Measurements from ENCODE around the gene HLA-DPB1. TPM values are rescaled to one million over a fixed set of nuclear protein-coding genes. Genes with fewer than 3 reads are reported as not detected.

The HLA-DPB1 gene
- total RNA-seq, 3 donors from 2014 or later, result 56.5 to 80.3 (median 58.2) TPM

DNA sequence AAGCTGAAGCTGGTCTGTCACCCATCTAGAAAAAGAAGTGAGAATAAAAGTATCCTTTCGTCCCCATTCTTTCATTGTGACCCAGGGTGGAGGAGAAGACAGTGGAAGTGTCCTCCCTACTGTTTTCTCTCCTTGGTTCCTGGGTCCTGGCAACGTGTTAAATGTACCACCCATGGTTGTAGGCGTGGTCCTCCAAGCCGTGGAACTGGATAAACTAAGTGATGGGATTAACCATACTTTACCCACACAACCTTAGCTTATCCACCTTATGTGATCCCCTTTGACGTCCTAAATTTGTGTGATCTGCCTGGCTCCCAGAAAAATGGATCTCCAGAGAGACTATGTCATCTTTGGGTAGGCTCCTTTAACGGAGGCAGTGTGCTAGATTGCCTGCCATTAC lies 47.4 kb downstream of the HLA-DPB1 start:
- intact Hi-C loops (cut with DNase I; ENCODE audit: low total_unique reads), result no loop called here
- no peak for DNase-seq (ENCODE audit: low spot score in 2 of 2)
- H3K4me3 ChIP-seq, result no peak overlapping the region
- H3K27me3 ChIP-seq, result no peaks in the 10 kb centered on the region
- TF ChIP-seq POLR2A (IDR thresholded peaks at IDR 0.05), result no peak
- TF ChIP-seq, protein P1, sequence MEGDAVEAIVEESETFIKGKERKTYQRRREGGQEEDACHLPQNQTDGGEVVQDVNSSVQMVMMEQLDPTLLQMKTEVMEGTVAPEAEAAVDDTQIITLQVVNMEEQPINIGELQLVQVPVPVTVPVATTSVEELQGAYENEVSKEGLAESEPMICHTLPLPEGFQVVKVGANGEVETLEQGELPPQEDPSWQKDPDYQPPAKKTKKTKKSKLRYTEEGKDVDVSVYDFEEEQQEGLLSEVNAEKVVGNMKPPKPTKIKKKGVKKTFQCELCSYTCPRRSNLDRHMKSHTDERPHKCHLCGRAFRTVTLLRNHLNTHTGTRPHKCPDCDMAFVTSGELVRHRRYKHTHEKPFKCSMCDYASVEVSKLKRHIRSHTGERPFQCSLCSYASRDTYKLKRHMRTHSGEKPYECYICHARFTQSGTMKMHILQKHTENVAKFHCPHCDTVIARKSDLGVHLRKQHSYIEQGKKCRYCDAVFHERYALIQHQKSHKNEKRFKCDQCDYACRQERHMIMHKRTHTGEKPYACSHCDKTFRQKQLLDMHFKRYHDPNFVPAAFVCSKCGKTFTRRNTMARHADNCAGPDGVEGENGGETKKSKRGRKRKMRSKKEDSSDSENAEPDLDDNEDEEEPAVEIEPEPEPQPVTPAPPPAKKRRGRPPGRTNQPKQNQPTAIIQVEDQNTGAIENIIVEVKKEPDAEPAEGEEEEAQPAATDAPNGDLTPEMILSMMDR (IDR thresholded peaks at IDR 0.05), result no peak
- H3K36me3 ChIP-seq, result no peaks in the 10 kb centered on the region
- peaks cover 6 to 12% of the 10 kb centered on the region in 2 donors for H3K9me3 ChIP-seq
- no peaks in the 10 kb centered on the region for H3K4me1 ChIP-seq
- no peak overlapping the region for H3K27ac ChIP-seq

DNA sequence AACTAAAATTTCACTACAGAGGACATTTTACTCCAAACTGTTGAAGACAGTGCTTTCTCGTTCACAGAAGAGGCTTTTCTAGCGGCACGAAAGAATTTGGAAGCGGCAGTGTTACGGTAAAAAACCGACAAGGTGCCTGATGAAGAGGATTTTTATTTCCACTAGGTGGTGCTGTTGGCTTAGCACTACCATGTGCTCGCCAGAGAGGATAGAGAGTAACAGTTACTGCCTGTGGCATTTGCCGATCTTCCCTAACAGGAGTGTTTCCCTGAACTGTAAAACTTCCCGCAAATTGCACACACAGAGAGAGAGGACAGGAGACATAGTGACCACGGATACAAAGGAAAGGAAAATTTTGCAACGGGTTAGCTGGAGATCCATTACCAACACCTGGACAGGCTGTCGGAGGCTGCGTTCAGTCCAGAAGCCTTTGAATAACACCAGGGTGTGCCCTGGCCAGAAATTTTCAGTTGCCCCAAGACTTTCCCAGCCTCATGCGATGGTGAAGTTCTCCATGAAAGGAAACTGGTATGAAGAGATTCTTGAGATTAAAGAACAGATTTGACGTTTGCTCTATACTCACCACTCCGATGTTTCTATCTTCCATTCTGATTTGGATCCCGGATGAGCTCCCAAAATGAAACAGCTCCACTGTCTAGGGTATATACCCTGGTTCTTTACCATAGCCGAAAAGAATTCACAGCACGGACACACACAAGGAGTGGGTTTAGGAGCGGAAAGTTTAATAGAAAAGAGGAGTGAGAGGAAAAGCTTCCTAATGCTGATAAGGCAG lies 48.1 kb downstream of the HLA-DPB1 start:
- Histone ChIP-seq H3K9me3 (peaks cover 6 to 12% of the 10 kb centered on the region in 2 donors), H3K4me1 (no peaks in the 10 kb centered on the region), H3K4me3 (no peak overlapping the region), H3K27ac (no peak overlapping the region), H3K36me3 (no peaks in the 10 kb centered on the region), H3K27me3 (no peaks in the 10 kb centered on the region)
- TF ChIP-seq, protein P1 (IDR thresholded peaks at IDR 0.05), result peak in 1 of 3 donors; percentile 14
- TF ChIP-seq POLR2AphosphoS5 (IDR thresholded peaks at IDR 0.05), result no peak
- intact Hi-C loops (cut with DNase I; ENCODE audit: low total_unique reads), result no loop called here
- DNase-seq (ENCODE audit: low spot score in 2 of 2), result no peak

DNA sequence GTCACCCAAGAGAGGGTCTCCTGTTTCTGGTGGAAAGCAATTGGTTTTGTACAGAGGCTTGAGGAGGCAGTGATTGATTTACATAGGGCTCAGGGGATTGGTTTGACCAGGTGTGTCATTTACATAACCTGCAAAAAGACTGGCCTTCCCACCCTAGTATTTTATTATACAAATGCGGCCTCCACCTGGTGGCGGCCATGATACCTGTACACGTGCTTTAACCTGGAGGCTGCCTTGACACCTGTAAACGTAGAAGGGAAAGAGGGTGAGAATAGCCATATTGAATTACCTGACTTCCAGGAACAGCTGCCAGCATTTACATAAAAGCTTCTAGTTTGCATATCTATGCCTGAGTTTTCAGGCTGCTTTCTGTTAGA lies 48.7 kb downstream of the HLA-DPB1 start:
- peaks cover 6 to 12% of the 10 kb centered on the region in 2 donors for H3K9me3 ChIP-seq
- DNase-seq (ENCODE audit: low spot score in 2 of 2), result no peak
- no peaks in the 10 kb centered on the region for H3K4me1 ChIP-seq
- TF ChIP-seq POLR2AphosphoS5 (IDR thresholded peaks at IDR 0.05), result no peak
- TF ChIP-seq, protein P1 (IDR thresholded peaks at IDR 0.05), result no peak
- no peak for TF ChIP-seq POLR2A (IDR thresholded peaks at IDR 0.05)
- no peaks in the 10 kb centered on the region for H3K27me3 ChIP-seq
- H3K27ac ChIP-seq, result no peak overlapping the region
- no peaks in the 10 kb centered on the region for H3K36me3 ChIP-seq
- H3K4me3 ChIP-seq, result no peak overlapping the region
- intact Hi-C loops (cut with DNase I; ENCODE audit: low total_unique reads), result no loop called here

DNA sequence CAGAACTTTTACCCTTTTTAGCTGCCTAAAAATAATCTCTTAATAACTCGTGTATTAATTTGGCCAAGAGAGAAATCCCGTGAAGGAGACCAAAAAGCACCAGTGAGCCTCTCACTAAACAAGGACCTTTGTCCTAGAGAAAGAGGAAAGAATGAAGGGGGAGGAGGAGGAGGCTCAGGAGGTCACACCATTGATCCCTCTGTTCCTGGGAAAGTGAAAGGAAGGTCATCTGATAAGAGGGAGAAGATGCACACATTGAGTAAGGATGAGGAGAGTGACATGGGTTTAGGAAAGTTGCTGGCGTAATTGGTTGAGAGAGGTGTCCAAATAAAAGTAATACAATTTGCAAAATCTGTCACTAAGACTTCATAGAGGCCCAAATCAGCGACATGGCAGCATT lies 49.2 kb downstream of the HLA-DPB1 start:
- TF ChIP-seq, protein P1 (IDR thresholded peaks at IDR 0.05), result no peak
- TF ChIP-seq POLR2AphosphoS5 (IDR thresholded peaks at IDR 0.05) (no peak), POLR2A (IDR thresholded peaks at IDR 0.05) (no peak)
- Histone ChIP-seq H3K9me3 (peaks cover 6 to 12% of the 10 kb centered on the region in 2 donors), H3K4me1 (no peaks in the 10 kb centered on the region), H3K27ac (no peak overlapping the region), H3K4me3 (no peak overlapping the region), H3K36me3 (no peaks in the 10 kb centered on the region), H3K27me3 (no peaks in the 10 kb centered on the region)
- intact Hi-C loops (cut with DNase I; ENCODE audit: low total_unique reads), result no loop called here
- DNase-seq (ENCODE audit: low spot score in 2 of 2), result no peak

DNA sequence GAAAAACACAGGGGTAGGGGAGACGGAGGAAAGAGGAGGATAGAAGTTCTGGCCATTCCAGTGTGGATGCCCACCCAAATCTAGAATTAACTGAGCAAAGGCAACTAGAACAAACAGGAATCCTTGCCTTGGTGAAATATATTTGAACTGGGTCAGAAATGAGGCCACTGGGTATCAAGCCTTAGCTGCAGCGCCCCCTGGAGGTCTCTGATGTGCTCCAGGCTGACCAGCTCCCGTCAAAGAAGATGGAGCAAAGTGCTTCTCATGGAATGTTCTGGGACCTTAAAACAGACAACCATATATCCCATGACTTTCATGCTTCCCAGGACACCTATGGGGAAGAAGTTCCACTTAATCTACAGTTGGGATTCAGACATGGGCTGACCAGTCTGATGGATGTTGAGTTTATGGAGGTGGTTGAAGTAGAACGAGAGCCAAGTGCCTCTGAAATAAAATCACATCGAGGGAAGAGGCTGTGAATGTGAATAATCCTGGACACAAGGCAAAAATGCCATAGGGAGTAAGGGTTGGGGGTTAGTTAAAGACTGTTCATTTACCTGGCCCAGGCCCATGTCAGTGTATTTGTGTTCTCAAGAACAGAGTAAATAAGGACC lies 50.4 kb downstream of the HLA-DPB1 start:
- peak; percentile 27 to 72 for DNase-seq (ENCODE audit: low spot score in 2 of 2)
- no peaks in the 10 kb centered on the region for H3K4me1 ChIP-seq
- intact Hi-C loops (cut with DNase I; ENCODE audit: low total_unique reads), result no loop called here
- H3K9me3 ChIP-seq, result peaks cover 6 to 12% of the 10 kb centered on the region in 2 donors
- TF ChIP-seq, protein P1 (IDR thresholded peaks at IDR 0.05), result peak in 2 of 3 donors; percentile 46 to 47
- no peak for TF ChIP-seq POLR2AphosphoS5 (IDR thresholded peaks at IDR 0.05)
- H3K27ac ChIP-seq, result no peak overlapping the region
- no peaks in the 10 kb centered on the region for H3K36me3 ChIP-seq
- no peaks in the 10 kb centered on the region for H3K27me3 ChIP-seq
- no peak overlapping the region for H3K4me3 ChIP-seq
